DMS153 treated with DMSO at 0.1 percent for 48 hours (cell line): ENCODE data around the gene PPP1R15B.

Source experiments
- DNase-seq: peaks from one replicate; lab custom pipeline; 2025; ENCODE audit not compliant: unreplicated experiment; lab: John Stamatoyannopoulos, UW

The PPP1R15B gene

DNA sequence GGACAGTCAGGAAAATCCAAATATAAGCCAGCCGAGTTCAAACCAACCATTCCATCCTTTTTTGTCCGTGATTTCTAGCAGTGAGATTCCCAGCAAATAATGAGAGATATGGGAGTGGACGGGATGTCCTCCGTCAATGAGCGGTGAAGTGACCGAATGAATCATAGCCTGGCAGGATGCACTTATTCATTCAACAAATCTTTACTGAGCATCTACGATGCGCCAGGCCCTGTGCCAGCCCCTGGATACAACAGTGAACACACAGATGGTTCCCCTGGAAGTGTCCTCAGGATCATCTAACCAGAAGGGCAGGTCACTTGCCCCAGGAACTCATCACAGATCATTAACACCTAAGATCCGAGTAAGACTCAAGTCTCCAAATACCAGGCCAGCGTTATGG is 43.7 kb downstream of the PPP1R15B start:
- no peak for DNase-seq

DNA sequence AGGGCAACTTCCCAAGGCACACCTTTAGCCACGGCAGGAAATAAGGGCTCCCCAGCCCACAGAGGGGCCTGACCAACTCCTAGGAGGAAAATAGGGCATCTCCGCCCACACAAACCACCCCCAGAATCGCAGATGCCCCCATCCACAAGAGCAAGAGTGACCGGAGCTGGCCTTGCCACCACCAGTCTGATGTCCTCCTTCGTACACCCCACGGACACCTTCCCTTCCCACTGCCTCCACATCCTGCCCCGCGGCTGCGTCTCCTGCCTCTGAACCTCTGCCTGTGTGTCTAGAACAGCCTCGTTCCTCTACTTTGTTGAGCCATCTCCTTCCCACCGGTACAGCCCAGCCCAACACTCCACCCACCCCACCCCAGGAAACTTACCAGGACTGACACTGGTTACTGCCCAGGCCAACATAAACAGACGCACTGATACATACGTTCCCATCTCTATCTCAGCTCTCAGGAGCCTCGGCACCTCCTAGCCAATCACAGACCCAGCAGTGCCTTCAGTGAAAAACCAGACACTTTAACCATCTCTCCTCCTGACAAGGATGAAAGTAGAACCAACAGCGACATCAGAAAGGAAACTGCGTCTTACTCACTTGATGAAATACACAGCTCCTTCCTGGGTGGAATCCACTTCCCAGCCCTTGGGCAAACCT is 44.3 kb downstream of the PPP1R15B start:
- DNase-seq, result no peak

DNA sequence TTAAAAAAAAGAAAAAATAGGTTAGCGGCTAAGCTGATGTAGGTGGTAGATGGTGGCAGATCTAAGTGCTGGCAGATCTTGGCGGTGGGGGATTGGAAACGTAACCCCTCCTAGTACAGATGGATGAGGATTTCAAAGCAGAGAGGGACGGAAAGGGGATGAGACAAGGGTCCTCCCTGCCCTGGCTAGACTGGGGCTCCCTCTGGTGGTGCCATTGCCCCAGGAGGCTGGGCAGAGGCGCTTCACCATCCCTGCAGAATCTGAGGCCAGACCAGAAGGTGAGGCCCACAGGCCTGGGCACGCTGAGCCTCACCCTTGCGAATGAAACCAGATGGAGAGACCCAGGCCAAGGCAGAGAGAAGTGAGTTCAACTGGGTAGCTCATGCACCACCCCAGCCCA is 44.9 kb downstream of the PPP1R15B start:
- no peak for DNase-seq

DNA sequence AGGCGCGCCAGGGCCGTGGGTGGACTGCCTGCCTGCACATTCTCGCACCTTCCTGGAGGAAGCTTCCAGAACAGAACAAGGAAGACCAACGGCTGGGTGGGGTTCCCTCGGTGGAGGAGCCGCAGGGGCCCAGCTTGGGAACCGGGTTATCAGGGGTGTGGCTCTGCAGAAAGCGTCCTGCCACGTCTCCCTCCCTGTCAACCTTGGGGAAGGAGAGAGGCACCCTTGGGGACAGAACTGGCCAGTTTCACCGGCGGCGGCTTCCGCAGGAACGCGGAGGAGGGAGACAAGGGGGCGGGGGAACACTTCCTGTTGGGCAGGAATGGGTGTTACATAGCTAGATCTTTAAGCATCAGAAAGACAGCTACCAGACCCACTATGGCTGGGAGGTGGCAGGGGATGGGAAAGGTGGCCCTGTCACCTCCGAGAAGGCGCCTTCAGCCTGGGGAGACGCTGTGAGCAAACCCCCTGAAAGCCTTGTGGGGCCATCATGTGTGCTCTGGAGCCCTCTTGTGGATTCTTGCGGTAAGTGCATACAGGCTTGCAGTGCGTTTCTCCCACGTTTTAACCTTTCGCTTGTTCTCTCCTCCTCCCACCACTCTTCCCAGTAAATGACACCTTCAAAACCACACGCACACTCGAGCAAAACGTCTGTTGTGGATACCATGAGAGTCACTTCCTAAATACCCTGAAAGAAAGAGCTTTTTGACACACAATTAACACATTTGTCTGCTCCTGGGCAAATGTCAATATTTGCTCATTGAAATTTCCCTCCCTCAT is 48.1 kb downstream of the PPP1R15B start:
- peak; percentile 94 for DNase-seq

DNA sequence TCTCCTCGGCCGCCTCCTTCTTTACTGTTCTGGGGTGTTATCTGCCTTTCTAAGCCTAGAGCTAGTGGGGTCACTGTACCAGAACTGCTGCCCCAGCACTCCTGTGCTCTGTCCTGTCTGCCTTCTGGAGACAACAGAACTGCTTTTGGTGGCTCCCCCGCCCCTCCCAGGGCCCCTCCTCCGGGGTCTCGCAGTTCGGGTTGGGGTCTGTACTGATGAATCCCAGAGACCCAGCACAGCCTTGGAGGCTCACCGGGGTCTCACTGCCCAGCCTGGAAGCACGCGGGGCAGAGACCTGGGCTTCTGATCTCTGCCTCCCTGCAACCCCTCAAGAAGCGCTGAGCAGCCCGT is 48.7 kb downstream of the PPP1R15B start:
- DNase-seq, result no peak

DNA sequence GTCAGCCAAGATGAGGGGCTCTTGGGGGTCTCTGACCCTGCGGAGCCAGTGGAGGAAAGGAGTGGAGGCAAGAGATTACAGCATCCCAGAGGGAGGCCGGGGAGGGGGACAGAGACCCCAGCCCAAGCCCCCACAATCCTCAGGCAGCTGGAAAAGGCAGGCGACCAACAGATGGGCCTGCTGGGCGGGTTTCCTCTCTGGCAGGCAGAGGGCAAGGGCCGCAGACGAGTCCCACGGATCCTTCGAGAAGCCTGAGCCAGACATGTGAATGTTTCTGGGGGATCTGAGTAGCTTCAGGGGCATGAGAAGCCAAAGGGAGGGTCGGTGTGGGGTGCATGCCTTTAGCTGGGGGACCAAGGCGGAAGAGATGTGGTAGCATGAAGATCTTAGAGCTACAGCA is 49.8 kb downstream of the PPP1R15B start:
- DNase-seq, result no peak

DNA sequence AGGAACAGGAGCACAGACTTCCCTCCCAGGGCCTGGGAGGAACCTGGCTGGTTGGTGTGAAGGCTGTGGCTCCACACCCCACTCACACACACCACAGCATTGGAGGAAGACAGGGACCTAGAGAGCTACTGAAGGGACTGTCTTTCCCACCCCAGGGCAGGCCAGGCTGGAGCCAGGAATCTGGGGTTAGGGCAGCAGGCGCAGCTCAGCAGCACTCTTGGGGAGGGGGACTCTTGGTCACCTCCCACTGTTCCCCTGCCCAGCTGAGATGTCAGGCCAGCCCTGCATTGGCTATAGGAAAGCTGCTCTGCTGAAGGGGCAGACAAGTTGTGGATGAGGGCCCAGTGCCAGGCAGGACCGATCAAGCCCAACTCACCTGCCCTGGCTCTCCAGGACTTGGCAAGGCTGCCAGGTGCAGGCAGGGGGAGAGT is 50.3 kb downstream of the PPP1R15B start:
- no peak for DNase-seq

DNA sequence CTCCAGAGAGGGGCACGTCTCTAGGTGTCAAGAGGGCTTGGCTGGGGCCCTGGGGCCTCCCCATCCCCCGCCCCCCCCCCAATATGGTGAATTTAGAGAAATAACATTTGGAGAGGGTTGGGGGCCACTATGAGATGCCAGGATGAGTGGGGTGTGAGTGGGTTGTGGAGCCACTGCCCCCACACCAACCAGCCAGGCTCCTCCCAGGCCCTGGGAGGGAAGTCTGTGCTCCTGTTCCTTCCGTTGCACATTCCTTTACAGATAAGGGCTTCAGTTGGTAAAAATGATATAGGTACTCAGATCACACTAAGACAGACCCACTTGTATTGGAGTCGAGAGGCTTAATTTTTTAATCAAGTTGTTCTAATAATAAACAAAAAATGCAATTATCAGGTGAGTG is 51.3 kb downstream of the PPP1R15B start:
- no peak for DNase-seq

DNA sequence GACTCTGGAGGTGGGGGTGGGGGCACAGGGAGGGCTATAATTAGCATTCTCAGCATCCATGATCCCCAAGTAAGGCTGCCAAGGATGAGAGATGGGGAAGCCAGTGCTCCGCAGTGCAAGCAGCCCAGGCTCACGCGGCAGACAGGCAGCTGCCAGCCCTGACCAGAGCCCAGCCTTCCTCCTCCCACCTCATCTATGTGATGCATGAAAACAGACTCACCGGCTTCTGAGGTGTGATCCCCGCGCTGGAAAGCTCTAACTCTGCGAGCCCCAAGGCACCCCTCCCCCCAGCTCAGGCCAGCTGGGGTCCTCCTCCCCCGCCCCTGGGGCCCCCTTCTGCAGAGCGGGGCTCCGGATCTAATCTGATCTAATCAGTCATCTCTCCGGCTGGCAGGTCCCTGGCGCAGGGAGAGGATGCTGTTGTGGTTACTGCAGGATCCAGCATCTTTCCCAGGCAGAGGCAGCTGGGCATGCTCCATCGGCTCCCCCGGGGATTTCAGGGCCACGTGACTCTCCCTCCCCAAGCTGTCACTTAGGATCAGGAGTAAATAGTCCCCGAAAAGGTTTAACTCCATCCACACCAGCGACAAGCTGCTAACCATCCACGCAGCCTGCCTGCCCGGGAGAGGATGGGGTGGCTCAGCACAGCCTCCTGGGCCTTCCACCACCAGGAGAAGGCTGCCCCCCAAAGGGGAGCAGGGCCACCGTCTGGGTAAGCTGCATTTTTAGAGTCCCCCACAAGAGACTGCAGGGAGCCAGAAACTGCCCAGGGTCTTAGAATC is 52.0 kb downstream of the PPP1R15B start, which contains the start of gene PLEKHA6:
PLEKHA6 (minus strand) TSS at position 456 of the 782 bp plus-strand sequence. CDS start 86,202 bp downstream, outside the sequence.
- peak; percentile 75 for DNase-seq

DNA sequence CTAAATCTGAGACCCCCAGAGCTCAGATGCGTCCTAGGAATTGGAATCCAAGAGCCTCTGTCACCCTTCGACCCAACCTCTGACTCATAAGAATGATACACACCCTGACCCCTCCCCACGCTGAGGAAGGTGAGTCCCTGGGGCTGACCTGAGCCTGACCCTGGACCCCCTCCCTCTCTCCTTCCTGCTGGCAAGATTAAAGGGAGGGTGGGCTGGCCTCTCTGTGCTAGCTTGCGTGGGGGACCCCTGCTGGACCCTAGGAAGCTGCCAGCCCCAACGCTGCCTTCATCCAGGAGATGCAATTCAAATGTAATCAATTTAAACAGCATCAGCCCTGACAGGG is 52.5 kb downstream of the PPP1R15B start:
- DNase-seq, result no peak

DNA sequence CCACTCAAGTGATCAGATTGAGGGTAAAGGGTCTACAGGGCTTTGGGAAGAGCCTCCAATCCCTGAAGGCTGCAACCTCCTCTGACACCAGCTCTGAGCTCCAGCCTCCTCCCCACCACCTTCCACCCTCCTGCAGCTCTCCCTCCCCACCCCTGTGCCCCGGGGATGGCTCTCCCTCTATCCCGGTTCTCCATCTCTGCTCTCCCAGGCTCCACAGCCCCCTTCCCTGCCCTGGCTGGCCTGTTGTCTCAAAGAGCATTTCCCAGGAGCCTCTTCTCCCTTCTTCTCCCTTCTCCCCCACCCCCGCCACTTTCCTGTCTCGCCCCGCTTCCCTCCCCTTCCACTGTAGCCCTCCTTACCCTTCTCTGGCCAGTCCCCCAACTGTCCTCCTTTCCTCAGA is 53.0 kb downstream of the PPP1R15B start:
- no peak for DNase-seq

DNA sequence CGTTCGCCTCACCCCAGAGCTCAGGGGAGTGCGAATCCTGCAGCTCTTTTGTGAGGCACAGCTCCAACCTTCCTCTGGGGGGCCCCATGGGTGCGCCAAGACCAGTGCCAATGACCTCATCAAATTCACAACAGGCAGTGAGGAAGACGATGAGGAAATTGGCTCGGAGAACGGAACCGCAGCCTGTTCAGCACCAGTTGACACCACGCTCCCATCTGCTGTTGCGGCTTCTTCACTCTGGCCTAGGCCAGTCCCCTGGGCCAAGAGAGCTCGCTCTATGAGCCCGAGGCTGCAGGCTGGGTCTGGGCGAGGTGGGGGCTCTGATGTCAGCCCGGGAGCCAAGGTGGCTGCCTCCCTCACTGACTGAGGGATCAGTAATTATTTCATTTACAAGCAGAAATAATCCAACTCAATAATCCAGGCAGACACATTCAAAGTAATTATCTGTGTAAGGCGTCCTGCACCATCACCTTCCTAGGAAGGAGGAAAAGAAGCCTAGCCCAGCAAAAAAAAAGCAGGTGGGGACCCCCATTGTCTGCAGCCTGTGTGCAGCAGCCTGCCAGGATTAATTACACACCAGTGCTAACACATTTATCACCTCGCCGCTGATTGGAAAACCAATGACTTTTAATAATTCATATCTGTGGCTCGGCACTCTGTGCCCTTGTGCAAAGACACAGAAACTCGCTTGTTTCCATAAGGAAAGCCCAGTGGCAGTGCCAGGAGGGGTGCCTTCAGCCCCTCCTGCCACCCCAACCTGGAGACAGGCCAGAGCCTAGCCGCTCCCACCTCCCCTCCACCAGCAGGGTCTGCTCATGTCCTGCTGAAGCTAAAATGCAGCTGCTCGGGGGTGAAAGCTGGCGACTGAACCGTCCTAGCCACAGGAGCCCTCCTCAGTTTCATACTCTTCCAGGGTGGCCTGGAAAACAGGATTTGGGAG is 53.8 kb downstream of the PPP1R15B start:
- DNase-seq, result no peak

DNA sequence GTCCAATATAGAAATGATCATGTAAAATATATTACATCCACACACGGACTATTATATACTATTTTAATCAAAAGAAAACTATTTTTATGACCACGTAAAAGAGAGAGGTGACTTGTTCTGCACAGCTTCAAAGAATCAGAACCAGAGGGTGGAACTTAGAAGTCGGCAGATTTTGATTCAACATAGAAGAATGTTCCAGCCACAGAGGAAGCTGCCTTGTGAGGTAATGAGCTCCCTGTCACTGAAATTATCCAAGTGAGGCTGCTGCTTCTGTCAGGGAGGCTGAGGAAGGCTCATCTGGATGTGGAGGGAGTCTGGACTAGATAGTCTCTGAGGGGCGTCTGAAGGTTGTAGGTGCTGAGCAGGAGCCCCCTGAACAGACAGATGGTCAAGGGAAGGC is 54.6 kb downstream of the PPP1R15B start:
- no peak for DNase-seq

DNA sequence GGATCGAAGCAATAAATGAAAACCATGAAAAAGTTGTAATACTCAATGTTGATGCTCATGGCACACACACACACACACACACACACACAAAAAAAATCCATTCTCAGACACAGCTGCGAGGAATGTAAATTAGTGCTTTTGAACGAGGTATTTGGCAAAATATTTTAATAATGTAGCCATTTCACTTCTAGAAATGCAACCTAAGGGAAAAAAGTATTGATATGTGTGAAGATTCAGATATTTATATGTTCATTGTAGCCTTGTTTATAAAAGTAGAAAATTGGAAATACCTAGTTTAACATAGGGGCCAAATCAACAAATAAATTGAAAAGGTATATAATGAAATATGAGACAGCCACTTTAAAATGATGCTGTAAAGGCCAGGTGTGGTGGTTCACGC is 55.7 kb downstream of the PPP1R15B start:
- DNase-seq, result no peak

DNA sequence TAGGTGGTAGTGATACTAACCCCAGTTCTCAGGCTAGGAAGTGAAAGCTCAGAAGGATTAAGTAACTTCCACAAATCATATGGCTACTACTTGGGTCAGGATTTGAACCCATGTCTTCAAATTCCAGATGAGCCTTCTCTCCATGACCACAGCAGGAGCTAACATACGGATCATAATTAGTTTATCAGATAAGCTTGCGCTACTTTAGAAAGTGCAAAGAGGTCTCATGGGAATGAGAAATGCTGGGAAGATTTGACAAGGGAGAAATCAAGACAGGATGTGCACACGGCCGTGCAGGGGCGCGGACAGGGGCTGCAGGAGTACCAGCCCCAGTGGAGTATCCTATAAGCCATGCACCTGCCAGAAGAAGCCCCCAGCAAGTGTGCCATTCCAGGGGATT is 57.0 kb downstream of the PPP1R15B start:
- no peak for DNase-seq
